HCT116 (cell line): ENCODE results near the gene ACER2.

Experiments used
- CBX3 ChIP-seq: IDR thresholded peaks from 2 replicates; pipeline ENCODE4 v1.6.1; 2012; ENCODE audit warnings: low read depth
- EZH2 ChIP-seq: fragments of 200-600 bp; sonication (generic); IDR thresholded peaks from 2 replicates; pipeline ENCODE4 v1.6.1; 2017; ENCODE audit warnings: antibody characterized with exemption, mixed run types
- JUND ChIP-seq: IDR thresholded peaks from 2 replicates; pipeline ENCODE4 v1.6.1; 2012
- POLR2A ChIP-seq: IDR thresholded peaks from 2 replicates; pipeline ENCODE4 v1.7.0; 2011; ENCODE audit warnings: borderline replicate concordance; ENCODE audit not compliant: insufficient read depth, insufficient read length; ENCODE audit errors: extremely low read depth
- POLR2AphosphoS5 ChIP-seq: IDR thresholded peaks from 2 replicates; pipeline ENCODE4 v1.6.1; 2011; ENCODE audit warnings: mild to moderate bottlenecking, low read depth, low read length, moderate library complexity
- SRF ChIP-seq: IDR thresholded peaks from 2 replicates; pipeline ENCODE4 v1.6.1; 2012; ENCODE audit warnings: low read depth
- TCF7L2 ChIP-seq: IDR thresholded peaks from 2 replicates; pipeline ENCODE4 v1.7.0; 2011; ENCODE audit warnings: borderline replicate concordance, inconsistent platforms; ENCODE audit not compliant: insufficient read depth, insufficient read length; ENCODE audit errors: extremely low read depth
- YY1 ChIP-seq: IDR thresholded peaks from 2 replicates; pipeline ENCODE4 v1.6.1; 2011; ENCODE audit warnings: low read length, low read depth, moderate library complexity, mild to moderate bottlenecking; ENCODE audit not compliant: insufficient replicate concordance; ENCODE audit errors: extremely low read depth
- ZNF274 ChIP-seq: fragments of 200-500 bp; sonication (Bioruptor generic); IDR thresholded peaks from 2 replicates; pipeline ENCODE4 v1.6.1; 2014; ENCODE audit warnings: mild to moderate bottlenecking, low read depth, low read length, inconsistent platforms
- TF ChIP-seq, protein P1 (sequence below), 3 experiments: fragments of 200-600 bp in 1 of 3; sonication (generic) in 1 of 3; IDR thresholded peaks in 2 of 3; conservative IDR thresholded peaks in 1 of 3; 2 replicates each; pipeline ENCODE4 v1.5.1; 2012 to 2017; ENCODE audit warnings: low read depth in 2 of 3, low read length in 2 of 3, antibody characterized with exemption in 1 of 3, borderline replicate concordance in 1 of 3, control low read depth in 1 of 3, mild to moderate bottlenecking in 1 of 3, mixed read lengths in 1 of 3, mixed run types in 1 of 3, moderate library complexity in 1 of 3; ENCODE audit not compliant: insufficient read depth in 1 of 3
- TF ChIP-seq, protein P2 (sequence below): IDR thresholded peaks from 2 replicates; pipeline ENCODE4 v1.6.1; 2012

DNA sequence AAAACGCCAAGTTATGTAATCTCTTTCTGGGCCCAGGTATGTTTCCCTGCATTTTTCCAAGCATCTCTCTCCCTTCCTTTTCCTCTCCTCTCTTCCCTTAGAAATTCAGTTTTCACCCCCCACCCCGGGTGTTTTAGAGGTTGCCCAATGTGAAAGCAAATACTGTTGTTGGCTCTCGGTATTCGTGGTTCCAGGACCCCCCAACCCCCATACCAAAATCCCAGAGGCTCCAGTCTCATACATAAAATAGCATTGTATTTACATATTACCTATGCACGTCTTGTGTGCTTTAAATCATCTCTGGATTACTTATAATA lies 48.8 kb downstream of the ACER2 start:
- TF ChIP-seq ZNF274 (no peak), TCF7L2 (no peak), EZH2 (no peak), SRF (no peak), POLR2AphosphoS5 (no peak), JUND (no peak), CBX3 (no peak), POLR2A (no peak), YY1 (no peak)
- TF ChIP-seq, protein P1, sequence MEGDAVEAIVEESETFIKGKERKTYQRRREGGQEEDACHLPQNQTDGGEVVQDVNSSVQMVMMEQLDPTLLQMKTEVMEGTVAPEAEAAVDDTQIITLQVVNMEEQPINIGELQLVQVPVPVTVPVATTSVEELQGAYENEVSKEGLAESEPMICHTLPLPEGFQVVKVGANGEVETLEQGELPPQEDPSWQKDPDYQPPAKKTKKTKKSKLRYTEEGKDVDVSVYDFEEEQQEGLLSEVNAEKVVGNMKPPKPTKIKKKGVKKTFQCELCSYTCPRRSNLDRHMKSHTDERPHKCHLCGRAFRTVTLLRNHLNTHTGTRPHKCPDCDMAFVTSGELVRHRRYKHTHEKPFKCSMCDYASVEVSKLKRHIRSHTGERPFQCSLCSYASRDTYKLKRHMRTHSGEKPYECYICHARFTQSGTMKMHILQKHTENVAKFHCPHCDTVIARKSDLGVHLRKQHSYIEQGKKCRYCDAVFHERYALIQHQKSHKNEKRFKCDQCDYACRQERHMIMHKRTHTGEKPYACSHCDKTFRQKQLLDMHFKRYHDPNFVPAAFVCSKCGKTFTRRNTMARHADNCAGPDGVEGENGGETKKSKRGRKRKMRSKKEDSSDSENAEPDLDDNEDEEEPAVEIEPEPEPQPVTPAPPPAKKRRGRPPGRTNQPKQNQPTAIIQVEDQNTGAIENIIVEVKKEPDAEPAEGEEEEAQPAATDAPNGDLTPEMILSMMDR (IDR thresholded peaks at IDR 0.05 in 2 of 3, conservative IDR thresholded peaks at IDR 0.05 in 1 of 3; ENCODE audit: borderline replicate concordance in 1 of 3, insufficient read depth in 1 of 3, low read depth in 2 of 3, low read length in 2 of 3) = no peak
- TF ChIP-seq, protein P2, sequence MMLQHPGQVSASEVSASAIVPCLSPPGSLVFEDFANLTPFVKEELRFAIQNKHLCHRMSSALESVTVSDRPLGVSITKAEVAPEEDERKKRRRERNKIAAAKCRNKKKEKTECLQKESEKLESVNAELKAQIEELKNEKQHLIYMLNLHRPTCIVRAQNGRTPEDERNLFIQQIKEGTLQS = no peak
